CD4-positive, alpha-beta T cell treated with Interferon alpha-2 for 1 hour (primary cell): ENCODE data around the gene DMAC2L.
"Not testable (repeated sequence)": the region's sequence is repeated elsewhere in the genome, so short reads cannot be mapped to it uniquely, and the experiment has no call there.

ENCODE experiments used
- DNase-seq, 2 donors: peaks; one replicate each; pipeline ENCODE4 v3.0.0-alpha.2; 2020 to 2022

The DMAC2L gene, protein sequence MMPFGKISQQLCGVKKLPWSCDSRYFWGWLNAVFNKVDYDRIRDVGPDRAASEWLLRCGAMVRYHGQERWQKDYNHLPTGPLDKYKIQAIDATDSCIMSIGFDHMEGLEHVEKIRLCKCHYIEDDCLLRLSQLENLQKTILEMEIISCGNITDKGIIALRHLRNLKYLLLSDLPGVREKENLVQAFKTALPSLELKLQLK

DNA sequence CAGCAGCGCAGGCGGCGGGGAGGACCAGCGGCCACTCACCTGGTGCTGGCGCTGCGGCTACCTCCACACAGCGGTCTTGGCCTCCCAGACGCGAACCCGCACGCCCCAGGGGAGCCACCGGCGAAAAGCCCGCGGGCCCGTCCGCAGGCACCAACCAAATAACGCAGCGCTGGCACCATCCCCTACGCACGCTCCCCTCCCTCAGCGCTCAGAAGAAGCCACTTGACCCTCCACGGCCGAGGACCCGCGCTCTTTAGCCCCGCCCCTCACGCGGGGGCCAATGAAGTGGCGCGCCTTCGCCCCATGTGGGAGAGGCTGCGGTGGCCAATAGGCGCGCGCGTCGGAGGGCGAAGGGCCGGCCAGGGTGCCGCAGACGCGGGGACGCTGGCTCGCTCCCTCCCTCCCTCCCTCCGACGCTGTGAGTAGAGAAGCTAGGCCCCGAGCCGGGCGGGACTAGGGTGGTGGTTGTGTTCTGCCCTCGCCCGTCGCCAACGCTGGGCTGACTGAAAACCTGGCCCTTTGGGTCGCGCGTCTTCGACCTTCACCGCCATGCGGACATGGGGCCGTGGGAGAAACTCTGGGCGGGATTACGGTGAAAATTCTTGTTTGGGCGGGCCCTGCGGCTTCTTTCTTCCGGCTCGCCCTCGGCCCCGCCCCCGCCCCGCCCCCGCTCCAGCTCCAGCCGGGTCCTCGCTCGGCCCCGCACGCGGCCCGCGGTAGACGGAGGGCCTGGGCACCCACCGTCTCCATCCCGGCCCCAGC is at the start of gene DMAC2L, which contains the start of gene L2HGDH:
DMAC2L (plus strand) TSS at position 353 of the 762 bp plus-strand sequence. CDS start 9,164 bp downstream, outside the sequence.
L2HGDH (minus strand) TSS at position 258 of the 762 bp plus-strand sequence; CDS start at position 179, 79 bp downstream.
- peak; percentile 89 to 91 for DNase-seq

DNA sequence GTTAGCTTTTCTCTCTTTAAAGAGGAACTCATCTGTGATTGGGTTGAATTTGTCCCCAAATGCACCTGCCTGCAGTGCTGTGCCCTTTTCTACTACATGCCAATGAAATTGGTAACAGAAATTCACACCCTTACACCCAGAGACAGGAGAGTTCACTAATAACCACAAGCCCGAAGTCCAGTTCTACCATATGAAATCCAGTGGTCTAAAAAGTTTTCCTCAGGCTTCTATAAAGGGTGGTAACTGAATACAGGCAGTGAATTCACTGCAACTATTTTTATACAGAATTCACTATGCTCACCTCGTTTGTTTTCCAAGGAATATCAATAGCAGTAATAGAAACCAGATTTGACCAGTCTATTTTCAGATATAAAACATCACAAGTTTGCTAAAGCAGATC is 49.3 kb upstream of the DMAC2L start:
- DNase-seq: no peak

DNA sequence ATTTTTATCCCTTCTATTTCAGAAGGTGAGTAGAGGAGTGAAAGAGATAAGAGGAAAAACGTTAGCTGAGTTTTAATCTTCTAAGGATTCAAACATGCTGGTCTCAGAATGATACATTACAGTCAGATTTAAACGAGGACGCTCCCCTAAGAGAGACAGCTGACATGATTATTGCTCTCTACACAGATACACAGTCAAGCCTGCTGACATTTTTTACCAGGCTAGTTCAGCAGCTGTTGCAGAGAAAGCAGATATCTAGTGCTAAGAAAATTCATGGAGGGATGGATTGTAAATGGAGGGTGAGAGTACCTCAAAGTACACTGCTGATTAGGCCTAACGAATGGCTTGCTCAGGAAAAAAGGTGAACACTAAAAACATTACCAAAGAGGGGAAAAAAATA is 48.8 kb upstream of the DMAC2L start:
- no peak for DNase-seq

DNA sequence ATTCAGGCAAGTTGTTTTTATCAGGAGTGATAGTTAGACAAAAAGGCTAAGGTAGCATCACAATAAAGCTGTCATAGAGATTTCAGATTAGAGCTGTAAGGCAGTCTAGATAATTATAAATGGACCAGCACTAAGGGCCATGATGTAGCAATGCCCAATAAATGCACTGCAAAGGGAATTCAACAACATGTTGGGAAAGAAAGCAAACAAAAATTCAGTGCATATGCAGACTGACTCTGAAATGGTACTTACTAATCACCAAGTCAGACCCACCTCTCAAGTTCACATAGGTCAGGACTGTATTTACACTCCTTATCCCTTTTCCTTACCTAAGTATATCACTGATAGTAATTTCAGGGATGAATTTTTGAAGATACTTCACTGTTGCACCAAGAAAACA is 47.1 kb upstream of the DMAC2L start:
- DNase-seq: no peak

DNA sequence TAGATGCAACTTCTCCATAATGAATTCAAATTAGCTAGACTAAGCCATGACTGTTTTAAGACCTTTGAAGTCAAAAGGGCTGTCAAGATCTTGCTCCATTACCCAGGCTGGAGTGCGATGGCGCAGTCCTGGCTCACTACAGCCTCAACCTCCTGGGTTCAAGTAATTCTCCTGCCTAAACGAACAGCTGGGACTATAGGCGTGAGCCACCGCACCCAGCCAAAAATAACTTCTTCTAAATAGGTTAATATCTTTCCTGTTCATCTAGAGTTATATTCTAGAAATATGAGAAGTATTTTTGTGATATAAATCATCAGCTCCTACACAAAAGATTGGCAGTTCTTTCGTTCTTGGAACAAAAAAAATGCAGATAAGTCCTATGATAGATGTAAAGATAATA is 41.2 kb upstream of the DMAC2L start:
- DNase-seq: no peak

DNA sequence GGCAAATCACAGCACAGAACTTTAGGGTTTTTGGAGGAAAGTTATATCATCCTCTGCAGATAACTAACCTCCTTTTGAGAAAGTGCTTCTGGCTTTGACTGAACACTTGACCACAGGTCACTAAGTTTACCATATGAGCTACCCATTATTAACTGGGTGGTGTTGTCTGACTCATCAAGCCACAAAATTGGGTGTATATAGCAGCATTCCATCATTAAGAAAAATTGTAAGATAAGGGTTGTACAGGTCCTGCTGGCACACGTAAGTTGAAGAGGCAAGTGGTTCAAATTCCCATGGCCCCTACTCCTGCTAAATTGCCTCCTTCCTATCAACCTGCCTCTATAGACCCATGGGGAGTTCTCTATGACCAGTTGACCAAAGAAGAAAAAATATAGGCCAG is 39.6 kb upstream of the DMAC2L start:
- DNase-seq: no peak

DNA sequence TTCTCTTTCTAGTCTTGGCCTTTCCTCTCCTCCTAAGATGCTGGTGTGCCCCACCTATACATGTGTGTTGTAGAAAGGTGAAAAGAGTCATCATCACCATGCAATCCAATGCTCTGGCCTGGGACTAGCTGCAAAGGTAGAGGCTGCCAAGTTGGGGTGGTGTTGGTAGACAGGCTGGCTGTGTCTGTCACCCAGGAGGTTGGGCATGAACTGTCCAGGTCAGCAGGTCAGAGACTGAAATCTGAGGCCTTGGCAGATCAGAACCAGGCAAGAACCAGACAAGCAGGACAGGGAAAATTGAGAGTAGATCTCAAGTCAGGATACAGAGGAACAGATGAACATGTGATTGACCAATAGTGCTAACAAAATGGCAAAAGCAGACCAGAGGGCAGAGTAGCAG is 26.3 kb upstream of the DMAC2L start:
- no peak for DNase-seq

DNA sequence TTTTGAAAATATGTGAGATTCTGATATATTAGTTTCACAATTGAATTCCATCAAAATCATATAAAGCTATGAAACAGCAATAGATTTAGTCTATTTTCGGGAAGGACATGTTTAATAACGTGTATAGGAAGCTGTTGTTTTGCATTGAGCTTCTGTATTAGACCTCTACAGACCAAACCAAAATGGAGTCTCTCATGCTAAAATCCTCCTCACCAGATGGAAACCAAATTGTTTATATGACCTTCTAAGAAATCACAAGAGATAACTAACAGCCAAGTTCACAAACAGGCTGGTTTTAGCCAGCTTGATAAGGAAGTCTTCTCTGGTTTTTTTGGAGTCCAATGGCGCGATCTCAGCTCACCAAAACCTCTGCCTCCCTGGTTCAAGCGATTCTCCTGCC is 24.0 kb upstream of the DMAC2L start:
- no peak for DNase-seq

DNA sequence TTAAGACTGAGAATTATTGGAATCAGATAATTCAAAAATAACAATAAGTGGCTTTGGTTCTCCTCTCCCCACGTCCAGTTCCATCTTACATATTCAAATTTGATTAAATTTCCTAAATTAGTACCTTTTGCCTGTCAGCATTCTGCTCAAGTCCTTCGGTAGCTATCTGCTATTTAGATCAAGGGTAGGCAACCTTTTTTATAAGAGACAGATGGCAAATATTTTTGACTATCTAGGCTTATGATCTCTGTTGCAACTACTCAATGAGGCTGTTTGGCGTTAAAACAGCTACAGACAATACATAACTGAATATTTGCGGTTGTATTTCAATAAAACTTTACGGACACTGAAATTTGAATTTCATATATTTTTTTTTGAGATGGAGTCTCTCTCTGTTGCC is 21.8 kb upstream of the DMAC2L start:
- no peak for DNase-seq

DNA sequence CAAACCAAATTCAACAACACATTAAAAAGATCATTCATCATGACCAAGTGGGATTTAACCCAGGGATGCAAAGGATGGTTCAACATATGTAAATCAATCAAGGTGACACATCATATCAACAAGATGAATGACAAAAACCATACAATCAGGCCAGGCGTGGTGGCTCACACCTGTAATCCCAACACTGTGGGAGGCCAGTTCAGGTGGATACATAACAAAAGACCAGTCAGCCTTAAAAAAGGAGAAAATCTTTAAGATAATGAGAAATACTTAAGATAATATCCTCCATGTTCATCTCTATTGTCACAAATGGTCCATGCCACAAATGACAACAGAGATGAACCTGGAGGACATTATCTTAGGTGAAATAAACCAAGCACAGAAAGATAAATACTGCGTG is 12.5 kb upstream of the DMAC2L start:
- no peak for DNase-seq

DNA sequence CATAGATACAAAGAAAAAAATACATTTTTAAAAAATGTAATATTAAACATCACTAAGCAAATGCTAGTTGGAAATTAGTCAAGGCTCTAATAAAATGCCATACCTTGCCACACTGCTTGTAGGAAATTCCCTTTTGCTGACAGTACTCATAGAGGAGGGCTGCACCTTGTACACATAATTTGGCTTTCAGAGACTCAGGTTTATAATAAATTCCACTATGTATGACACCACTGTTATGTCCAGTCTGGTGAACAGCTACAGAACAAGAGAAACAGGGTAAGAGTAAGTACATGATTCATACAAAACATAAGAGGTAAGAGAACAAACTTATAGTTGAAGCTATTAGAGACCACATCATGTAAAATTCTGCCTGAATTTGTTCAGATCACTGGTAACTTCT is 10.2 kb upstream of the DMAC2L start:
- DNase-seq: no peak

DNA sequence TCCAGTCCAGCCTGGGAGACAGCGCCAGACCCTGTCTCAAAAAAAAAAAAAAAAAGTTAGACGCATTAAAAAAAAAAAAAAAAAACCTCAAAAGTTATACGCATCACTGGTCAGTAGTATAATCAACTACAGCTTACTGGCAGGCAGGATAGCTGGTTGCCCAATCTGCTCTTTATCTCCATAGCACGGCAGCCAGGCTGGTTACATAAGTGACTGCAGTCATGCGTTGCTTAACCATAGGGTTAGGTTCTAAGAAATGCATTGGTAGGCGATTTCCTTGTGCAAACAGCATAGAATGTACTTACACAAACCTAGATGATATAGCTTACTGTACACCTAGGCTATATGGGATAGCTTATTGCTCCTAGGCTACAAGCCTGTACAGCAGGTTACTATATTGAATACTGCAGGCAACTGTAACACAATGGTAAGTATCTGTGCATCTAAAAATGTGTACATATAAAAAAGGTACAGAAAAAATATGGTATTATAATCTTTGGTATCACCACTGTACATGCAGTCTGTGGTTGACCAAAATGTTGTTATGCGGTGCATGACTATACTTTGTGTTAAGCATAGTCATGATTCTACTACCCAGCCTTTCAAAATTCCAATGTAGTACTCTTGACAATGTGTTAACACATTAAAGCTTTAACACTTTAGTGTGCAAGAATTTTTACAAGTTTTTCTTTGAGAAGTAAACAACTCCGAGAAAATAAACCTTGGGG is 8.2 kb upstream of the DMAC2L start:
- DNase-seq: peak in 1 of 2 donors; percentile 36

DNA sequence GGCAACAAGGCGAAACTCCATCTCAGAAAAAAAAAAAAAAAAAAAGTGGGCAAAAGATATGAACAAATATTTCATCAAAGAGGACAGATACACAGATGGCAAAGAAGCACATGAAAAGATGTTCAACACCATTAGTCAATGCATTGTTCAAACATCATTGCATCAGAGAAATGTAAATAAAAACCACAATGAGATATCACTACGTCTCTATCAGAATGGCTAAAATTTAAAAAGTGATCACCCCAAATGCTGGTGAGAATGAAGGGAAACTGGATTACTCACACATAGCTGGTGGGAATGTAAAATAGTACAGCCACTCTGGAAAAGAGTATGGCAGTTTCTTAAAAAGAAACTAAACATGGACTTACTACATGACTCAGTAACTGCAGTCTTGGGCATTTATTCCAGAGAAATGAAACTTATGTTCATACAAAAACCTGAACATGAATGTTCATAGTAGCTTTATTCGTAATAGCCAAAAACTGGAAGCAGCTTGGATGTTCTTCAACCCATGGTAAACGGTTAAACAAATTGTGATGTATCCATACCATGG is 3.7 kb upstream of the DMAC2L start:
- DNase-seq: no peak

DNA sequence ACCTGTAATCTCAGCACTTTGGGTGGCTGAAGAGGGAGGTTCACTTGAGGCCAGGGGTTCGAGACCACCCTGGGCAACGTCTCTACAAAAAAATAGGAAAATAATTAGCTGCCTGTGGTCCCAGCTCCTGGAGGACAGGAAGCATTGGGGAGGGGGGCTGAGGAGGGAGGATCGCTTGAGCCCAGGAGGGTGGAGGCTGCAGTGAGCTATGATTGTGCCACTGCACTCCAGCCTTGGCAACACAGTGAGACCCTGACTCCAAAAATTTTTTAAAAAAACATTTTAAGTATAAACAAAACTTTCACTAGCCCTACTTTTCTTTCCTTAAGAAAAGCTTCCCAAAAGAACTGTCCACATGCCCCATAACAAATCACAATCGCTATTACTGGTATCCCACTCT is 1.7 kb upstream of the DMAC2L start:
- DNase-seq: no peak

DNA sequence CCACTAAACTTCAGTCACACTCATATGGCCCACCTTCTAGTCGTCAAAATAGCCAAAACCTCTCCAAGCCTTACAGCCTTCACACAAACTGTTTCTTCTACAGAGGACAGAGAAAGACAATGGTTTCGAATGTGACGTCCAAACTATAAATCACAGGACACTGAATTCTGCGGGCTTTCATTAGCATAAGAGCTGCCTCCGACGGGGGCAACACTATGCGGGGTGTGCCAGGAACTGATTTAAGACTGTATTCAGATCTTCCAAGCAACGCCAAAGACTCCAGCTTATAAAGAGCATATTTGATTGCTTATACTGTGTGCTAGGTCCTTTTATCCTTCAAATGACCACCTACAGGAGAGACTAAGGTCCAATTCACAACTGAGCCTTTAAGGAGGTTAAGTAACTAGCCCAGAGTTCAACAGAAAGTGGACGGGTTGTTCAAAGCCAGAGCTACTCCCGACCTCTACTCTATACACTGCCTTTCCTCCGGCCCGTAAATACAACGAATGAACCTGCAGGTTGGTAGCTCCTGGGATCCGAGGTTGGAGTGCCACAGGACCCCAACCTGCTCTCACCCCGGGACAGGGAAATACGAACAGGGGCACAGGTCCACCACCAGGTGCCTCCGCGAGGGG is 670 bp upstream of the DMAC2L start:
- DNase-seq: no peak

DNA sequence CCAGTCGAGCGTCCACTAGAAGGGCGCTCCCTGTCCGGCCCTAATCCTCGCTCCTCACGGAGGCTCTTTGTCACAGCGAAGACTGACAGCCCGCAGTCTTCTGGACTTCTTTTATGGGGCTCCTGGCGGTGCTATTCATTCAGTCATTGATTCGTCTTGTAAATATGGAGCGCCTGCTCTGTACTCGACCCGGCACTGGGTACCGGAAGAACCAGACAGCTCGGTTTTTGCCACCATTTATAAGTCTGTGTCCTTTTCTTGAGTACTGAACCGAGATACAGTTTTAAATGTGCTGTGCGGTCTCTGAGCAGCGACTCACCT is 570 bp downstream of the DMAC2L start:
- peak in 1 of 2 donors; percentile 71 for DNase-seq

DNA sequence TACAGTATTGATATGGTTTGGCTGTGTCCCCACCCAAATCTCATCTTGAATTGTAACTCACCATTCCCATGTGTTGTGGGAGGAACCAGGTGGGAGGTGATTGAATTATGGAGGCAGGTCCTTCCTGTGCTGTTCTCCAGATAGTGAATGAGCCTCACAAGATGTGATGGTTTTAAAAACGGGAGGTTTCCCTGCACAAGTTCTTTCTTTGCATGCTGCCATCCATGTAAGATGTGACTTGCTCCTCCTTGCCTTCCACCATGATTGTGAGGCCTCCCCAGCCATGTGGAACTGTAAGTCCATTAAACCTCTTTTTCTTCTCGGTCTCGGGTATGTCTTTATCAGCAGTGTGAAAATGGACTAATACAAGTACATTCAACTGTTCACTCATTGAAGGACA is 2.0 kb downstream of the DMAC2L start:
- not testable (repeated sequence) for DNase-seq

DNA sequence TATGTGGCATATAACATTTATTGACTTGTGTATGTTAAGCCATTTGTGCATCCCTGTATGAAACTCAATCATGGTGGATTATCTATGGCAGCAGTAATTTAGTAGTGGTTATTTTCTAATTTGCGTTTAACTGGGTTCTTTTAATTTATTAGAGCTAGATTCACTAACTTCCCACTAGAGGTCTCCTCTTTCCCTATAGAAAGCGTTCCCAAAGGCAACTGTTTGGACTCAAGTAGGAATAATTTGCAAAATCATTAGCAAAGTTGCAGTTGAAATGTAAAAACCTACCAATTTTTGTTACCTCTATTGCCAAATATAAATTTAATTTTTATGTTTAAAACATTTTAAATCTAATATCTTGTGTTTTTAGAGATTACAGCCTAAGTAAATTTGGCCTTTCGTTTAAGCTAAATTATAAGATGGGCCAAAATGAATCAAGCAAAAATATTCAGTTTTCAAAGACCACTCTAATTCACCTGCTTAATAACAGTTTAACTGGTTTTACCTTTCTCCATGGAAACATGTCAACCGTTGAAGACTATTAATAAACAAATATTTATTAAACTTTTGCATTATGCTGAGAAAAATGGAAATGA is 6.0 kb downstream of the DMAC2L start:
- DNase-seq: peak in 1 of 2 donors; percentile 37

DNA sequence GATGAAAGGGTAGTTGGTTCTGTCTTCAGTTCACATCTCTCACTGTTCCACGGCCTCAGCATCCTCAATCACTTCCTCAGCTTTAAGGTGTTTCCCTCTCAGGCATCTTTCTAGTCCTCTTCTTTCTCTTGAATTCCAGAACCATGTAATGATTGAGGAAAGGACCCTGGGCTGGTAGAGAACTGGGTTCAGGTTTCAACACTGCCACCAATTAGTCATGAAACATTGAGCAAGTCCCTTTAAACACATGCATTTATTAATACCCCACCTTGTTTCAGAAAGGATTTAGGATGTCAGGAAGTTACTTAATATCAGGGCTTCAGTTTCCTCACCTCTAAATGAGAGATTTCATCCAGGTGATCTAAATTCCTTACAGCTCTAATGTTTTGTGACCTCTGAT is 7.2 kb downstream of the DMAC2L start:
- no peak for DNase-seq

DNA sequence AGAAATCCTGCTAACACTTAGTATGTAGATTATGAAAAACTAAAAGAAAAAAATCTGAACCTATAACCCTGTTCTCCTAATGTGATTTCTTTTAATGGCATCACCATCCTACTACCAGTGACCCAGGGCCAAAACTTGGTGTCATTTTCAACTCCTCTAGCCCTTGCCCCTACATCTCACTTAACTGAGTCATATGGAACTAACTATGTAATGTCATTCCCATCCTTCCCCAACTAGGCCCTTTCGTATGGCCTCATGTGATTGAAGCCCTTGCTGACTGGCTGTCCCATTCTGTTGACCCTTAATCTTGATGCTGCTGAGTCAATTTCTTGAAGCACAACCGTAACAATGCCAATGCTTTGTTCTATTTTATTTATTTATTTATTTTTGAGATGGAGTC is 7.6 kb downstream of the DMAC2L start:
- DNase-seq: no peak

DNA sequence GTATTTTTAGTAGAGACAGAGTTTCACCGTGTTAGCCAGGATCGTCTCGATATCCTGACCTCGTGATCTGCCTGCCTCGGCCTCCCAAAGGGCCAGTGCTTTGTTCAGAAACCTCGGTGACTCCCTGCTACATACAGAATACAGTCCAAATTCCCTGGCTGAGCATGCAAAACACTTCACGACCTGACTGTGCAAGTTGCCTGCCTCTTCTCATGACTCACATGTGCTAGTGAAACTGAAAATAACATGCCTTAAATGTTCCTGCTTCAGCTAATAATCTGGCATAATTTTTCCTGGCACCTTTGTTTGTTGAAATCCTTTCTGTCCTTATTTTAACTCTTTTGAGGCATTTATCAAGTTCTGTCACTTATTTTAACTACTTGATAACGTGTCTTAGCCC is 8.2 kb downstream of the DMAC2L start:
- DNase-seq: no peak

DNA sequence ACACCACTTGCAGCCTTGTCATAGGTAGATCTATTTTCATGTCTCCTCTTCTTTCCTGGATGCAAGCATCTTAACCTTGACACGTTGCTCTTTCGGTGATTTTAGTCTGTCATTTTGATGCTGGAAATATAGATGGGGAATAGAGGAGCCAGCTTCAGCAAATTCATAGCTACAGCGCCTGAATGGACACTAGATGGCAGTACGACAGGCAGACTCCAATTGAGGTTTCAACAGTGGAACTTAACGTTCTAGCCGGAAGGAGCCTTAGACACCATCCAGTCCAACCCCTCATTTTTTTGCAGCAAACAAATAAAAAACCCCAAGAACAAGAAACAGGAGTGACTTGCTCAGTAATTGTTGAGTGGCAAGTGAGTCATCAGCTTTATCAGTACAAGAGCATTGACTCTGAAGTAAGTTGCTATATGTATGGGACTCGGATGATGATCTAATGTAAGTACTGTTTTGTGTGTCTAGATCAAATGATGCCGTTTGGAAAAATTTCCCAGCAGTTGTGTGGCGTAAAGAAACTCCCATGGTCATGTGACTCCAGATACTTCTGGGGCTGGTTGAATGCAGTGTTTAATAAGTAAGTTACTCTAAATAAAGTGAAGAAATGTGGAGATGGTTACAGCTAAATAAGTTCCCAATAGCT is 9.0 kb downstream of the DMAC2L start:
- DNase-seq: peak; percentile 75 to 89
